ENCODE results near the gene SLC6A17. TPM values are rescaled to one million over a fixed set of nuclear protein-coding genes. Genes with fewer than 3 reads are reported as not detected.

The SLC6A17 gene
- total RNA-seq, 1 experiment from 2014 or later, result not detected

- H3K27ac ChIP-seq (ENCODE audit: low read length), result no peak overlapping the region
- no peak overlapping the region for H2AFZ ChIP-seq (ENCODE audit: low read length)
- H3K4me1 ChIP-seq (ENCODE audit: low read length), result no peaks in the 10 kb centered on the region
- no peaks in the 10 kb centered on the region for H3K27me3 ChIP-seq (ENCODE audit: low read length)
- no peak overlapping the region for H3K9ac ChIP-seq (ENCODE audit: low read length)
- DNase-seq, result no peak
- no peaks in the 10 kb centered on the region for H3K9me2 ChIP-seq (replicated peaks; ENCODE audit: insufficient read depth, low read length)
- H3K9me3 ChIP-seq (ENCODE audit: low read length), result no peaks in the 10 kb centered on the region
- no peak overlapping the region for H3K4me3 ChIP-seq (ENCODE audit: low read length)
- no peaks in the 10 kb centered on the region for H3K36me3 ChIP-seq (ENCODE audit: insufficient read depth, low read length)
- H3K79me2 ChIP-seq (ENCODE audit: low read length), result no peaks in the 10 kb centered on the region
- H3K4me2 ChIP-seq (ENCODE audit: low read depth, low read length, poor library complexity, severe bottlenecking), result no peak overlapping the region
- H4K20me1 ChIP-seq (ENCODE audit: insufficient read depth, low read depth, low read length), result peaks cover 8% of the 10 kb centered on the region; the same call in 1 of the 2 replicates
These were observed 74.9 kb downstream of the SLC6A17 start for GRCh38 chr1:110225212-110225611.

GRCh38 chr1:110225756-110226404 lies 75.6 kb downstream of the SLC6A17 start:
- H2AFZ ChIP-seq (ENCODE audit: low read length), result no peak overlapping the region
- no peaks in the 10 kb centered on the region for H3K4me1 ChIP-seq (ENCODE audit: low read length)
- no peaks in the 10 kb centered on the region for H3K9me2 ChIP-seq (replicated peaks; ENCODE audit: insufficient read depth, low read length)
- no peak for DNase-seq
- H3K27me3 ChIP-seq (ENCODE audit: low read length), result no peaks in the 10 kb centered on the region
- H3K9me3 ChIP-seq (ENCODE audit: low read length), result no peaks in the 10 kb centered on the region
- H3K9ac ChIP-seq (ENCODE audit: low read length), result no peak overlapping the region
- H3K4me3 ChIP-seq (ENCODE audit: low read length), result no peak overlapping the region
- no peaks in the 10 kb centered on the region for H3K36me3 ChIP-seq (ENCODE audit: insufficient read depth, low read length)
- H3K27ac ChIP-seq (ENCODE audit: low read length), result no peak overlapping the region
- no peaks in the 10 kb centered on the region for H3K79me2 ChIP-seq (ENCODE audit: low read length)
- H4K20me1 ChIP-seq (ENCODE audit: insufficient read depth, low read depth, low read length), result peaks cover 8% of the 10 kb centered on the region; the same call in 1 of the 2 replicates
- no peak overlapping the region for H3K4me2 ChIP-seq (ENCODE audit: low read depth, low read length, poor library complexity, severe bottlenecking)

GRCh38 chr1:110227774-110228173 lies 77.5 kb downstream of the SLC6A17 start:
- Histone ChIP-seq H2AFZ (ENCODE audit: low read length) (no peak overlapping the region), H3K4me1 (ENCODE audit: low read length) (no peaks in the 10 kb centered on the region), H3K4me2 (ENCODE audit: low read depth, low read length, poor library complexity, severe bottlenecking) (no peak overlapping the region), H3K36me3 (ENCODE audit: insufficient read depth, low read length) (no peaks in the 10 kb centered on the region), H3K9me2 (replicated peaks; ENCODE audit: insufficient read depth, low read length) (no peaks in the 10 kb centered on the region), H3K4me3 (ENCODE audit: low read length) (no peak overlapping the region), H3K9ac (ENCODE audit: low read length) (no peak overlapping the region), H4K20me1 (ENCODE audit: insufficient read depth, low read depth, low read length) (peaks cover 12% of the 10 kb centered on the region; the same call in 1 of the 2 replicates), H3K79me2 (ENCODE audit: low read length) (no peaks in the 10 kb centered on the region), H3K9me3 (ENCODE audit: low read length) (no peaks in the 10 kb centered on the region), H3K27me3 (ENCODE audit: low read length) (no peaks in the 10 kb centered on the region), H3K27ac (ENCODE audit: low read length) (no peak overlapping the region)
- no peak for DNase-seq

GRCh38 chr1:110228381-110228780 lies 78.1 kb downstream of the SLC6A17 start:
- no peaks in the 10 kb centered on the region for H3K36me3 ChIP-seq (ENCODE audit: insufficient read depth, low read length)
- no peak overlapping the region for H3K27ac ChIP-seq (ENCODE audit: low read length)
- no peak overlapping the region for H3K4me2 ChIP-seq (ENCODE audit: low read depth, low read length, poor library complexity, severe bottlenecking)
- H3K4me1 ChIP-seq (ENCODE audit: low read length), result no peaks in the 10 kb centered on the region
- no peak for DNase-seq
- H2AFZ ChIP-seq (ENCODE audit: low read length), result no peak overlapping the region
- H3K9ac ChIP-seq (ENCODE audit: low read length), result no peak overlapping the region
- H3K27me3 ChIP-seq (ENCODE audit: low read length), result no peaks in the 10 kb centered on the region
- peaks cover 12% of the 10 kb centered on the region; the same call in 1 of the 2 replicates for H4K20me1 ChIP-seq (ENCODE audit: insufficient read depth, low read depth, low read length)
- H3K4me3 ChIP-seq (ENCODE audit: low read length), result no peak overlapping the region
- H3K9me2 ChIP-seq (replicated peaks; ENCODE audit: insufficient read depth, low read length), result no peaks in the 10 kb centered on the region
- no peaks in the 10 kb centered on the region for H3K9me3 ChIP-seq (ENCODE audit: low read length)
- H3K79me2 ChIP-seq (ENCODE audit: low read length), result no peaks in the 10 kb centered on the region

GRCh38 chr1:110228869-110229268 lies 78.6 kb downstream of the SLC6A17 start:
- H3K4me1 ChIP-seq (ENCODE audit: low read length), result no peaks in the 10 kb centered on the region
- no peak overlapping the region for H2AFZ ChIP-seq (ENCODE audit: low read length)
- DNase-seq, result no peak
- H3K9me2 ChIP-seq (replicated peaks; ENCODE audit: insufficient read depth, low read length), result no peaks in the 10 kb centered on the region
- H3K27ac ChIP-seq (ENCODE audit: low read length), result no peak overlapping the region
- no peaks in the 10 kb centered on the region for H3K27me3 ChIP-seq (ENCODE audit: low read length)
- no peaks in the 10 kb centered on the region for H3K79me2 ChIP-seq (ENCODE audit: low read length)
- H3K9me3 ChIP-seq (ENCODE audit: low read length), result no peaks in the 10 kb centered on the region
- H4K20me1 ChIP-seq (ENCODE audit: insufficient read depth, low read depth, low read length), result peaks cover 12% of the 10 kb centered on the region; the same call in 1 of the 2 replicates
- no peak overlapping the region for H3K4me2 ChIP-seq (ENCODE audit: low read depth, low read length, poor library complexity, severe bottlenecking)
- H3K9ac ChIP-seq (ENCODE audit: low read length), result no peak overlapping the region
- no peaks in the 10 kb centered on the region for H3K36me3 ChIP-seq (ENCODE audit: insufficient read depth, low read length)
- H3K4me3 ChIP-seq (ENCODE audit: low read length), result no peak overlapping the region

- Histone ChIP-seq H3K4me3 (ENCODE audit: low read length) (no peak overlapping the region), H3K4me2 (ENCODE audit: low read depth, low read length, poor library complexity, severe bottlenecking) (no peak overlapping the region), H3K79me2 (ENCODE audit: low read length) (no peaks in the 10 kb centered on the region), H3K9me3 (ENCODE audit: low read length) (no peaks in the 10 kb centered on the region), H3K4me1 (ENCODE audit: low read length) (no peaks in the 10 kb centered on the region), H2AFZ (ENCODE audit: low read length) (no peak overlapping the region), H3K9ac (ENCODE audit: low read length) (no peak overlapping the region), H3K36me3 (ENCODE audit: insufficient read depth, low read length) (no peaks in the 10 kb centered on the region), H4K20me1 (ENCODE audit: insufficient read depth, low read depth, low read length) (peaks cover 13% of the 10 kb centered on the region; the same call in 1 of the 2 replicates), H3K27me3 (ENCODE audit: low read length) (no peaks in the 10 kb centered on the region), H3K9me2 (replicated peaks; ENCODE audit: insufficient read depth, low read length) (no peaks in the 10 kb centered on the region), H3K27ac (ENCODE audit: low read length) (no peak overlapping the region)
- no peak for DNase-seq
These were observed 79.2 kb downstream of the SLC6A17 start for GRCh38 chr1:110229348-110230001.

GRCh38 chr1:110230381-110231199 lies 80.3 kb downstream of the SLC6A17 start:
- Histone ChIP-seq H3K4me3 (ENCODE audit: low read length) (no peak overlapping the region), H3K9me2 (replicated peaks; ENCODE audit: insufficient read depth, low read length) (no peaks in the 10 kb centered on the region), H3K79me2 (ENCODE audit: low read length) (no peaks in the 10 kb centered on the region), H4K20me1 (ENCODE audit: insufficient read depth, low read depth, low read length) (peaks cover 20% of the 10 kb centered on the region; the same call in 1 of the 2 replicates), H3K4me2 (ENCODE audit: low read depth, low read length, poor library complexity, severe bottlenecking) (no peak overlapping the region), H3K27me3 (ENCODE audit: low read length) (no peaks in the 10 kb centered on the region), H3K27ac (ENCODE audit: low read length) (no peak overlapping the region), H3K9me3 (ENCODE audit: low read length) (no peaks in the 10 kb centered on the region), H3K36me3 (ENCODE audit: insufficient read depth, low read length) (no peaks in the 10 kb centered on the region), H3K4me1 (ENCODE audit: low read length) (no peaks in the 10 kb centered on the region), H3K9ac (ENCODE audit: low read length) (no peak overlapping the region), H2AFZ (ENCODE audit: low read length) (no peak overlapping the region)
- no peak for DNase-seq

GRCh38 chr1:110233861-110234260 lies 83.6 kb downstream of the SLC6A17 start:
- Histone ChIP-seq H3K4me1 (ENCODE audit: low read length) (peaks cover 19% of the 10 kb centered on the region), H3K4me2 (ENCODE audit: low read depth, low read length, poor library complexity, severe bottlenecking) (no peak overlapping the region), H3K9me3 (ENCODE audit: low read length) (no peaks in the 10 kb centered on the region), H3K9ac (ENCODE audit: low read length) (no peak overlapping the region), H3K79me2 (ENCODE audit: low read length) (no peaks in the 10 kb centered on the region), H2AFZ (ENCODE audit: low read length) (no peak overlapping the region), H3K36me3 (ENCODE audit: insufficient read depth, low read length) (no peaks in the 10 kb centered on the region), H3K9me2 (replicated peaks; ENCODE audit: insufficient read depth, low read length) (no peaks in the 10 kb centered on the region), H3K4me3 (ENCODE audit: low read length) (no peak overlapping the region), H4K20me1 (ENCODE audit: insufficient read depth, low read depth, low read length) (peaks cover 31% of the 10 kb centered on the region; the same call in 1 of the 2 replicates), H3K27ac (ENCODE audit: low read length) (no peak overlapping the region), H3K27me3 (ENCODE audit: low read length) (no peaks in the 10 kb centered on the region)
- no peak for DNase-seq

Measured in Karpas-422 (cell line).